ENCODE measurements around the gene MMRN2.

Gene MMRN2

DNA sequence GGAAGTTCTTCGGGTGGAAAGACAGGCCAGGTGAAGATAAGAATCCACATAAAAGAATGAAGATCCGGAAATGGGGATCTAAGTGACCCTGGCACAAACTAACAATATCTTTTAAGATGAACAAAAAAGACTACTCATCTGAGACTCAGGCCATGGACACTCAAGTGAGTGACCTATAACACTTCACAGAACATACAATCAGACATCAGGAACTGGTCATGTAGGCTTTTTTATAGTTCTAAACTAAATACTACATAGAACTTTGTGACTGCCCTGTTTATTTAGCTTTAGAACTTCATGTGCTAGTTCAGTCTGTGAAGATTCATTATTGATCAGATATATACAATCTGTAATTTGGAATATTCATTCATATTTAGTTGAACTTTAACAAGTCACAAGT is 52.8 kb downstream of the MMRN2 start:
- no peak for DNase-seq (ENCODE audit: low read depth)
- TF ChIP-seq, protein P1, sequence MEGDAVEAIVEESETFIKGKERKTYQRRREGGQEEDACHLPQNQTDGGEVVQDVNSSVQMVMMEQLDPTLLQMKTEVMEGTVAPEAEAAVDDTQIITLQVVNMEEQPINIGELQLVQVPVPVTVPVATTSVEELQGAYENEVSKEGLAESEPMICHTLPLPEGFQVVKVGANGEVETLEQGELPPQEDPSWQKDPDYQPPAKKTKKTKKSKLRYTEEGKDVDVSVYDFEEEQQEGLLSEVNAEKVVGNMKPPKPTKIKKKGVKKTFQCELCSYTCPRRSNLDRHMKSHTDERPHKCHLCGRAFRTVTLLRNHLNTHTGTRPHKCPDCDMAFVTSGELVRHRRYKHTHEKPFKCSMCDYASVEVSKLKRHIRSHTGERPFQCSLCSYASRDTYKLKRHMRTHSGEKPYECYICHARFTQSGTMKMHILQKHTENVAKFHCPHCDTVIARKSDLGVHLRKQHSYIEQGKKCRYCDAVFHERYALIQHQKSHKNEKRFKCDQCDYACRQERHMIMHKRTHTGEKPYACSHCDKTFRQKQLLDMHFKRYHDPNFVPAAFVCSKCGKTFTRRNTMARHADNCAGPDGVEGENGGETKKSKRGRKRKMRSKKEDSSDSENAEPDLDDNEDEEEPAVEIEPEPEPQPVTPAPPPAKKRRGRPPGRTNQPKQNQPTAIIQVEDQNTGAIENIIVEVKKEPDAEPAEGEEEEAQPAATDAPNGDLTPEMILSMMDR (conservative IDR thresholded peaks at IDR 0.05; ENCODE audit: low read depth, low read length): no peak
- H3K4me3 ChIP-seq (ENCODE audit: low read depth, low read length): no peak overlapping the region

DNA sequence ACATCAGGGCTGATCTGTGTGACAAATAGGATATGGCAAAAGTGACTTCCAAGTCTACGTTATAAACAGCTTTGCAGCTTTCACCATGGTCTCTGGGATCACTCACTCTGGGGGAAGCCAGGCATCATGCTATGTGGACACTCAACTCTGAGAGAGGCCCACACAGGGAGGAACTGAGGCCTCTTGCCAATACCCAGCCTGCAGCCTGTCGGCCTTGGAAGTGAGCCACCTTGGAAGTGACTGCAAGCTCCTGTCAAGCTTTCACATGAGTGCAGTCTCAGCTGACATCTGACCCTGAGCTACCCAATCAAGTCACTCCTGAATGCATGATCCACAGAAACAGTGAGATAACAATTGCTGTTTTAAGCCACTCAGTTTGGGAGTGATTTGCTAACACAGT is 56.5 kb downstream of the MMRN2 start:
- H3K4me3 ChIP-seq (ENCODE audit: low read depth, low read length): no peak overlapping the region
- DNase-seq (ENCODE audit: low read depth): peak; percentile 82
- TF ChIP-seq, protein P1 (conservative IDR thresholded peaks at IDR 0.05; ENCODE audit: low read depth, low read length): no peak

DNA sequence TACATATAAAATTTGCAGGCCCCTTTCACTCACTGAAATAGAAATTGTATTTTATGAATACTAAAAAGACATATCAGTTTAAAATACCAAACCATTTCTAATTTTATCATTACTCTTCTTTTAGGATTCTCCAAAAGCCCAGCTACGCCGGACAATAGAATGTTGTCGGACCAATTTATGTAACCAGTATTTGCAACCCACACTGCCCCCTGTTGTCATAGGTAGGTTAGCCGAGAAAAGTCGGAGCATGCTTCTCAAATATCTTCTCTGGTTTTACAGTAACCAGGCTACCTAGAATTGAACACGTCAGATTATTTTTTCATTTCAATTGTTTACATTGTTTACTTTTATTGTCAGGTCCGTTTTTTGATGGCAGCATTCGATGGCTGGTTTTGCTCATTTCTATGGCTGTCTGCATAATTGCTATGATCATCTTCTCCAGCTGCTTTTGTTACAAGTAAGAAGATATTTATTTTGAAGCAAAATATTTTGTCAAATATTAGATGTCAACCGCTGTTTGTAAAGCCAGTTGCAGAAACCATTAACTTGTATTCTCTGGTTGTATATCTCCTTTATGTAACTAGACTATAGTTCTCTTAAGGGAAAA is 57.6 kb downstream of the MMRN2 start:
- H3K4me3 ChIP-seq (ENCODE audit: low read depth, low read length): no peak overlapping the region
- DNase-seq (ENCODE audit: low read depth): peak; percentile 86
- TF ChIP-seq, protein P1 (conservative IDR thresholded peaks at IDR 0.05; ENCODE audit: low read depth, low read length): peak; percentile 78

DNA sequence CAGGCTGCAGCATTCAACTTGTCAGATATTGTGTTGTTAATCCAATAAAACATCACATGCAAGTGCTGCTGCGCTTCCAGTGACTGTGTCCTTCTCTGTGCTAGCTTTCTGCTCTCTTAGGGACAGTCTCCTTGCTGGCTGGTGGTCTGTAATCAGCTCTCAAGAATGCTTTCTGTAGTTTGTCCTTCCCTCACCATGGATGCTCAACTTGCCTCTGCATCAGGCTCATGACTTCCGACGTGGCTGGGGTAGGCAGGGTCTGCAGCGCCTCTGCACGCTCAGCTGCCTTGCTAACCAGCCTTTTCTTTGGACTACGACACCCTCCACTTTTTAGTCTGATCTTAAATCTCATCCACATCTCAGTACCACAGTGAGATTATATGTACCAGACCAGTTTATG is 58.3 kb downstream of the MMRN2 start:
- no peak overlapping the region for H3K4me3 ChIP-seq (ENCODE audit: low read depth, low read length)
- TF ChIP-seq, protein P1 (conservative IDR thresholded peaks at IDR 0.05; ENCODE audit: low read depth, low read length): no peak
- DNase-seq (ENCODE audit: low read depth): no peak

DNA sequence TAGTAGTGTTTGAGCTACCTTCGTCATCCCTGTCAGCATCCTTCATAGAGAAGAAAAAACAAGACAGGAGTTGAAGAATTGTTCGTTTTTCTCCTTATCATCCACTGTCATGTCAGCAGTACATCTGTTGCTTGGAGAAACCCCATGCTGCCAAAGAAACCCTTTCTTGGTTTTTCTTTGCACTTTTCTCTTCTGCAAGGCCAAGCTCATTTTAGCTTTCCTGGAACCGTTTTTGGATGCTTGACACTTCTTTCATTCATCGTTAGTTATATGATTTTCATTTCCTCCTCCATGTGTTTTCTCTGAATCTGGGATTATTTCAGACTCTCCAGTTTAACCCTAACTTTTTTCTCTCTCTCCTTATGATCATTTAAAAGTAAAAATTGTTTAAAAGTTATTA is 58.9 kb downstream of the MMRN2 start:
- TF ChIP-seq, protein P1 (conservative IDR thresholded peaks at IDR 0.05; ENCODE audit: low read depth, low read length): no peak
- DNase-seq (ENCODE audit: low read depth): no peak
- H3K4me3 ChIP-seq (ENCODE audit: low read depth, low read length): no peak overlapping the region

DNA sequence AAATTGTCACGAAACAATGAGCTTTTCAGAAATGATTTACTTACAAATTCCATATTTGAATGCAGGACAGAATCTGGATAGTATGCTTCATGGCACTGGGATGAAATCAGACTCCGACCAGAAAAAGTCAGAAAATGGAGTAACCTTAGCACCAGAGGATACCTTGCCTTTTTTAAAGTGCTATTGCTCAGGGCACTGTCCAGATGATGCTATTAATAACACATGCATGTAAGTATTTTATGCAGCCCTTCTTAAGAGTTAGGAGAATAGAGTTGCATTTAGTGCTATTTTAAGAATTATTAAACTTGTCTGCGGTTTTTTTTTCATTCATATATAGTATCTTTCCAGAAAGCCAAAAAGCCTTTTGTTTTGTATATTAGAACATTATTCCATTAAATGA is 67.4 kb downstream of the MMRN2 start:
- DNase-seq (ENCODE audit: low read depth): no peak
- H3K4me3 ChIP-seq (ENCODE audit: low read depth, low read length): no peak overlapping the region
- TF ChIP-seq, protein P1 (conservative IDR thresholded peaks at IDR 0.05; ENCODE audit: low read depth, low read length): no peak
